Liver (tissue), 3 donors: ENCODE results near the gene LMOD3.

Source experiments
- ATF3 ChIP-seq: IDR thresholded peaks from 2 replicates; pipeline ENCODE4 v1.6.1; 2016; ENCODE audit warnings: antibody characterized with exemption
- CTCF ChIP-seq: fragments of 150-350 bp; IDR thresholded peaks from 2 replicates; pipeline ENCODE4 v1.5.1; 2017; ENCODE audit warnings: improper control_type of control experiment, low read depth, low read length; ENCODE audit not compliant: missing input control
- FOXA2 ChIP-seq: IDR thresholded peaks from 2 replicates; pipeline ENCODE4 v1.6.1; 2016; ENCODE audit warnings: antibody characterized with exemption
- GABPA ChIP-seq, 2 donors: IDR thresholded peaks in 1 of 2; conservative IDR thresholded peaks in 1 of 2; 2 replicates each; pipeline ENCODE4 v1.6.1; 2016; ENCODE audit warnings: antibody characterized with exemption in 2 of 2, mild to moderate bottlenecking in 1 of 2, moderate library complexity in 1 of 2
- HNF4G ChIP-seq: IDR thresholded peaks from 2 replicates; pipeline ENCODE4 v1.6.1; 2016; ENCODE audit warnings: antibody characterized with exemption
- JUND ChIP-seq, 2 donors: IDR thresholded peaks; 2 replicates each; pipeline ENCODE4 v1.6.1; 2016; ENCODE audit warnings: antibody characterized with exemption in 2 of 2
- MAX ChIP-seq: IDR thresholded peaks from 2 replicates; pipeline ENCODE4 v1.6.1; 2016; ENCODE audit warnings: antibody characterized with exemption
- REST ChIP-seq: IDR thresholded peaks from 2 replicates; pipeline ENCODE4 v1.6.1; 2016; ENCODE audit warnings: antibody characterized with exemption, mild to moderate bottlenecking
- RXRA ChIP-seq, 2 donors: IDR thresholded peaks; 2 replicates each; pipeline ENCODE4 v1.6.1; 2017 to 2018; ENCODE audit warnings: antibody characterized with exemption in 2 of 2, mild to moderate bottlenecking in 1 of 2
- SP1 ChIP-seq: IDR thresholded peaks from 2 replicates; pipeline ENCODE4 v1.6.1; 2018; ENCODE audit warnings: antibody characterized with exemption, mild to moderate bottlenecking
- TAF1 ChIP-seq: conservative IDR thresholded peaks from 2 replicates; pipeline ENCODE4 v1.6.1; 2016; ENCODE audit warnings: antibody characterized with exemption, mild to moderate bottlenecking
- YY1 ChIP-seq: IDR thresholded peaks from 2 replicates; pipeline ENCODE4 v1.6.1; 2016; ENCODE audit warnings: antibody characterized with exemption, mild to moderate bottlenecking
- donor health status: healthy.
- donor health status: healthy.

- TF ChIP-seq CTCF (no peak), GABPA (IDR thresholded peaks at IDR 0.05 in 1 of 2, conservative IDR thresholded peaks at IDR 0.05 in 1 of 2) (no peak), HNF4G (no peak), ATF3 (no peak), SP1 (no peak), RXRA (IDR thresholded peaks at IDR 0.05) (no peak), YY1 (no peak), FOXA2 (no peak), MAX (no peak), REST (no peak), TAF1 (no peak), JUND (IDR thresholded peaks at IDR 0.05) (no peak)
These were observed 49.7 kb upstream of the LMOD3 start for GRCh38 chr3:69172058-69172457.
